Uterus (tissue), 4 donors: Measurements from ENCODE around the gene MRPL36. TPM values are rescaled to one million over a fixed set of nuclear protein-coding genes. Genes with fewer than 3 reads are reported as not detected.
"Not testable (repeated sequence)": the region's sequence is repeated elsewhere in the genome, so short reads cannot be mapped to it uniquely, and the experiment has no call there.

Source experiments
- DNase-seq, 2 donors: peaks; one replicate each; pipeline ENCODE4 v3.0.0-alpha.2; 2019 to 2020
- H3K27ac ChIP-seq, 2 donors: fragments of 200-600 bp; sonication (generic); 1 replicate in 1 of 2; 2 replicates in 1 of 2; pipeline ENCODE4 v1.5.1; 2016 to 2018
- H3K27me3 ChIP-seq, 2 donors: fragments of 200-600 bp; sonication (generic); one replicate each; pipeline ENCODE4 v1.5.1; 2018 to 2019; ENCODE audit warnings: control low read depth in 1 of 2
- H3K36me3 ChIP-seq, 2 donors: fragments of 200-600 bp; sonication (generic); one replicate each; pipeline ENCODE4 v1.5.1; 2019; ENCODE audit warnings: control low read depth in 1 of 2
- H3K4me1 ChIP-seq, 2 donors: fragments of 200-600 bp; sonication (generic); one replicate each; pipeline ENCODE4 v1.5.1; 2018 to 2019; ENCODE audit warnings: control low read depth in 1 of 2
- H3K4me3 ChIP-seq, 2 donors: fragments of 200-600 bp; sonication (generic); 1 replicate in 1 of 2; 2 replicates in 1 of 2; pipeline ENCODE4 v1.5.1; 2018 to 2019; ENCODE audit warnings: mild to moderate bottlenecking in 1 of 2
- H3K9me3 ChIP-seq, 2 donors: fragments of 200-600 bp; sonication (generic); one replicate each; pipeline ENCODE4 v1.5.1; 2019; ENCODE audit warnings: control low read depth in 1 of 2
- POLR2A ChIP-seq, 2 donors: fragments of 450-650 bp; IDR thresholded peaks; one replicate each; pipeline ENCODE4 v1.6.1; 2016; ENCODE audit warnings: antibody characterized with exemption in 2 of 2, mild to moderate bottlenecking in 1 of 2, moderate library complexity in 1 of 2
- intact Hi-C: fragments of 100-400 bp; cut with DNase I; formaldehyde crosslinking; loops from one replicate; pipeline ENCODE4 v1.15.1; 2023; ENCODE audit warnings: low total_unique reads
- total RNA-seq, 4 donors: library from RNA; depleted of rRNA in 3 of 4; stranded (reverse); fragments of >200 nt in 3 of 4; gene quantifications; one replicate each; pipeline versions ENCODE4 v1.1.0 to v1.2.4, GENCODE V29; 2014 to 2023
- TF ChIP-seq, protein P1 (sequence below), 4 experiments: fragments of 200-600 bp in 2 of 4; fragments of 450-650 bp in 2 of 4; sonication (generic) in 2 of 4; IDR thresholded peaks; one replicate each; pipeline ENCODE4 v1.5.1; 2016 to 2019; ENCODE audit warnings: antibody characterized with exemption in 4 of 4, mild to moderate bottlenecking in 2 of 4, moderate library complexity in 1 of 4
- donor health status: DM: yes; HTN: yes; CAD: no.

MRPL36 gene
- total RNA-seq, 4 donors from 2014 or later, result 14.4 to 107 (median 31.6) TPM

GRCh38 chr5:1793966-1794900, 5.4 kb downstream of the MRPL36 start:
- intact Hi-C loops, result no loop called here
- no peak for DNase-seq

GRCh38 chr5:1793301-1793740, 6.3 kb downstream of the MRPL36 start:
- Histone ChIP-seq H3K27ac (no peak overlapping the region), H3K9me3 (no peaks in the 10 kb centered on the region), H3K4me1 (no peaks in the 10 kb centered on the region), H3K27me3 (no peaks in the 10 kb centered on the region), H3K4me3 (no peak overlapping the region), H3K36me3 (no peaks in the 10 kb centered on the region)
- no peak for DNase-seq
- intact Hi-C loops, result no loop called here
- TF ChIP-seq POLR2A (IDR thresholded peaks at IDR 0.05), result no peak
- TF ChIP-seq, protein P1, sequence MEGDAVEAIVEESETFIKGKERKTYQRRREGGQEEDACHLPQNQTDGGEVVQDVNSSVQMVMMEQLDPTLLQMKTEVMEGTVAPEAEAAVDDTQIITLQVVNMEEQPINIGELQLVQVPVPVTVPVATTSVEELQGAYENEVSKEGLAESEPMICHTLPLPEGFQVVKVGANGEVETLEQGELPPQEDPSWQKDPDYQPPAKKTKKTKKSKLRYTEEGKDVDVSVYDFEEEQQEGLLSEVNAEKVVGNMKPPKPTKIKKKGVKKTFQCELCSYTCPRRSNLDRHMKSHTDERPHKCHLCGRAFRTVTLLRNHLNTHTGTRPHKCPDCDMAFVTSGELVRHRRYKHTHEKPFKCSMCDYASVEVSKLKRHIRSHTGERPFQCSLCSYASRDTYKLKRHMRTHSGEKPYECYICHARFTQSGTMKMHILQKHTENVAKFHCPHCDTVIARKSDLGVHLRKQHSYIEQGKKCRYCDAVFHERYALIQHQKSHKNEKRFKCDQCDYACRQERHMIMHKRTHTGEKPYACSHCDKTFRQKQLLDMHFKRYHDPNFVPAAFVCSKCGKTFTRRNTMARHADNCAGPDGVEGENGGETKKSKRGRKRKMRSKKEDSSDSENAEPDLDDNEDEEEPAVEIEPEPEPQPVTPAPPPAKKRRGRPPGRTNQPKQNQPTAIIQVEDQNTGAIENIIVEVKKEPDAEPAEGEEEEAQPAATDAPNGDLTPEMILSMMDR (IDR thresholded peaks at IDR 0.05), result no peak

More at GRCh38 chr5:1793966-1794900, 5.4 kb downstream of the MRPL36 start:
- no peak for TF ChIP-seq POLR2A (IDR thresholded peaks at IDR 0.05)
- TF ChIP-seq, protein P1 (IDR thresholded peaks at IDR 0.05), result no peak
- Histone ChIP-seq H3K36me3 (no peaks in the 10 kb centered on the region), H3K9me3 (no peaks in the 10 kb centered on the region), H3K4me1 (no peaks in the 10 kb centered on the region), H3K4me3 (no peak overlapping the region), H3K27me3 (no peaks in the 10 kb centered on the region), H3K27ac (no peak overlapping the region)

DNA sequence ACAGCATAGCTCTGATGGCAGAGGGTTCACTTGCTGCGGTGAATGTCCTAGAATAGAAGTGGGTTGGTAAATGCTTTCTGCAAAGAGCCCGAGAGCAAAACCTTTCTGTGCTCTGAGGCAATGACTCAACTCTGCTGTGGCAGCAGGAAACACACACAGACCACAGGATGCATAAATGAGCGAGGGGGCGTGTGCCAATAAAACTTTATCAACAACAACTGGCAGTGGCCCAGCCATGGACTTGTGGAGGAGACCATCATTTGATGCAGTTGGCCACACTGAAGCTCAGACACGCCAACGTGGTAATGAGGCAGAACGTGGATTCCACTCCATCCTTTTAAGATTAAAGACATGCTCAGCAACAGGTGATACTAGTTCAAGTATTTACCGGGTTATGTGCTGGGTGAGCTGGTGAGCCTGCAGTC, 6.8 kb downstream of the MRPL36 start:
- Histone ChIP-seq H3K27ac (no peak overlapping the region), H3K27me3 (no peaks in the 10 kb centered on the region), H3K36me3 (no peaks in the 10 kb centered on the region), H3K9me3 (no peaks in the 10 kb centered on the region), H3K4me1 (no peaks in the 10 kb centered on the region), H3K4me3 (no peak overlapping the region)
- DNase-seq, result no peak
- intact Hi-C loops, result no loop called here
- TF ChIP-seq, protein P1 (IDR thresholded peaks at IDR 0.05), result no peak
- TF ChIP-seq POLR2A (IDR thresholded peaks at IDR 0.05), result no peak

DNA sequence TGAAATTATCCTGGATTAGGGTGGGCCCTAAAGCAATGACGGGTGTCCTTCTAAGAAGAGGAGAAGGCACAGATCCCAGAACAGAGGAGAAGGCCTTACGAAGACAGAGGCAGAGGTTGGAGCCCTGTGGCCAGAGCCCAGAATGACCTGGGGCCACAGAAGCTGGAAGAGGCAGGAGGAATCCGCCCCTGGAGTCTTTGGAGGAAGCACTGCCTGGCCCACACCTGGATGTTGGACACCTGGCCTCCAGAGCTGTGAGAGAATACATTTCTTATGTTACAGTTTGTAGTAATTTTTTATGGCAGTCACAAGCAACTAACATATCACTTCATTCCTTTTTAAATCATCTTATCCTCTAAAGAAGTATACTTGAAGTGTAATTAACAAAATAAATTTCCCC, 8.5 kb downstream of the MRPL36 start:
- no peaks in the 10 kb centered on the region for H3K4me1 ChIP-seq
- H3K27me3 ChIP-seq, result no peaks in the 10 kb centered on the region
- intact Hi-C loops, result no loop called here
- H3K27ac ChIP-seq, result no peak overlapping the region
- no peak for DNase-seq
- no peaks in the 10 kb centered on the region for H3K36me3 ChIP-seq
- no peak overlapping the region for H3K4me3 ChIP-seq
- H3K9me3 ChIP-seq, result no peaks in the 10 kb centered on the region
- TF ChIP-seq, protein P1 (IDR thresholded peaks at IDR 0.05), result no peak
- TF ChIP-seq POLR2A (IDR thresholded peaks at IDR 0.05), result no peak

DNA sequence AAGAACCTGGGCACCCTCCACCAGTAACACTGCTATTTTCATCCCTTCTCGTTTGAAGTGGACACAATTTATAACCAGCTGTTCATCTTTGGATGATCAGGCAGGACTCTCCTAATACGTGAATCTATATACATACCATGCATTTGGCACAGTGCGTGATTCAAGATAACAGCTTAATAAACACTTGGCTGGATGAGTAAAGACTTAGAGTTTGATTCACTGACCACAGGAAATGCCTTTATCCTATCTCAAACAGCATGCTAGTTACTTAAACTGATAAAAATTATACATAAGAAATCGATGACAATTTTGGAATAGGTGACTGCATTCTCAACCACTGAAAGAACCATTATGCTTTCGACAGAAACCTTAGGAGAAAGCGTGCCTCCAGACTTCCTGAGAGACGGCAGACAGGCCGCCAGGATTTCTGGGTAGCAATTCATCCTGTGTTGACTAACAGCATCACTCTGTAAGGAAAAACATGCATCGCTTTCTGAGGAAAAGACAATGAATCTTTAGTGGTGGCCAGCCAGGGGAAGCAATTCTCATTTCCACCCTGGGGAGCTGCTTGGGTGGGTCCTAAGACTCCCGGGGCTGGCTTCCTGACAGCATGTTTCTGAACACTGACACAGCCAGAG, 9.7 kb downstream of the MRPL36 start:
- Histone ChIP-seq H3K27ac (no peak overlapping the region), H3K9me3 (no peaks in the 10 kb centered on the region), H3K36me3 (no peaks in the 10 kb centered on the region), H3K27me3 (no peaks in the 10 kb centered on the region), H3K4me3 (no peak overlapping the region), H3K4me1 (no peaks in the 10 kb centered on the region)
- no peak for DNase-seq
- TF ChIP-seq, protein P1 (IDR thresholded peaks at IDR 0.05), result no peak
- no peak for TF ChIP-seq POLR2A (IDR thresholded peaks at IDR 0.05)
- intact Hi-C loops, result no loop called here

DNA sequence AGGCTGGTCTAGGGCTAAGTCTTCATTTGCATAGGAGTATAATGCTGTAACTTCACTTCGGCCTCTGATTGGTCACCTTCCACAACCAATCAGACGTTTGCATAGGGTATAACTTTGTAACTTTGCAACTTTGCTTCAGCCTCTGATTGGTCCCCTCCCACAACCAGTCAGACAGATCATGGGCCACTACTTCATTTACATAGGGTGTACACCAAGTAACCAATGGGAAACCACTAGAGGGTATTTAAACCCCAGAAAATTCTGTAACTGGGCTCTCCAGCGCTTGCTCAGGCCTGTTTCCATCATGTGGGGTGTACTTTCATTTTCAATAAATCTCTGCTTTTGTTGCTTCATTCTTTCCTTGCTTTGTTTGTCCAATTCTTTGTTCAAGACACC, 10.2 kb downstream of the MRPL36 start:
- H3K27me3 ChIP-seq, H3K36me3 ChIP-seq, H3K9me3 ChIP-seq, H3K27ac ChIP-seq, intact Hi-C loops, H3K4me3 ChIP-seq, DNase-seq, H3K4me1 ChIP-seq: not testable (repeated sequence)
